GM18861 (cell line): Measurements from ENCODE around the gene UCP2.
A peak's percentile ranks its signal among the peaks of the same experiment; 100 is the strongest.

Experiments used
- ATAC-seq: cut with Tn5 transposase; IDR thresholded peaks from one replicate; pipeline ENCODE4 v1.9.1; 2021; ENCODE audit not compliant: unreplicated experiment

UCP2 gene

GRCh38 chr11:73982595-73982989 is at the start of gene UCP2:
Gene UCP2, minus strand, starts transcription at chr11:73982843. Its CDS starts 4,465 bp downstream, at chr11:73978378.
- ATAC-seq, result peak; percentile 31

- ATAC-seq, result no peak
Measured at GRCh38 chr11:74030723-74031676, 48.4 kb upstream of the UCP2 start.

GRCh38 chr11:74025467-74026166 is 43.0 kb upstream of the UCP2 start:
- ATAC-seq, result no peak

GRCh38 chr11:74024261-74025029 is 41.8 kb upstream of the UCP2 start:
- no peak for ATAC-seq

GRCh38 chr11:74023276-74023675 is 40.6 kb upstream of the UCP2 start:
- ATAC-seq, result no peak

GRCh38 chr11:74022546-74022945 is 39.9 kb upstream of the UCP2 start:
- no peak for ATAC-seq

GRCh38 chr11:74021998-74022397 is 39.4 kb upstream of the UCP2 start:
- no peak for ATAC-seq

- peak; percentile 79 for ATAC-seq
Measured at GRCh38 chr11:74020539-74020938, 37.9 kb upstream of the UCP2 start.

- ATAC-seq, result no peak
Measured at GRCh38 chr11:74019860-74020259, 37.2 kb upstream of the UCP2 start.

- ATAC-seq, result no peak
Measured at GRCh38 chr11:74019104-74019738, 36.6 kb upstream of the UCP2 start.

- ATAC-seq, result no peak
Measured at GRCh38 chr11:74018331-74019005, 35.8 kb upstream of the UCP2 start.

GRCh38 chr11:74017631-74018030 is 35.0 kb upstream of the UCP2 start:
- no peak for ATAC-seq

GRCh38 chr11:74015919-74016684 is 33.5 kb upstream of the UCP2 start:
- no peak for ATAC-seq

GRCh38 chr11:74014880-74015279 is 32.2 kb upstream of the UCP2 start:
- no peak for ATAC-seq

GRCh38 chr11:74013141-74013540 is 30.5 kb upstream of the UCP2 start:
- no peak for ATAC-seq

- ATAC-seq, result no peak
Measured at GRCh38 chr11:74012074-74012809, 29.6 kb upstream of the UCP2 start.

GRCh38 chr11:74011360-74012073 is 28.9 kb upstream of the UCP2 start:
- ATAC-seq, result peak; percentile 89
